Measurements from ENCODE around the gene TPSB2.
"Not testable (repeated sequence)": the region's sequence is repeated elsewhere in the genome, so short reads cannot be mapped to it uniquely, and the experiment has no call there.

Gene TPSB2

DNA sequence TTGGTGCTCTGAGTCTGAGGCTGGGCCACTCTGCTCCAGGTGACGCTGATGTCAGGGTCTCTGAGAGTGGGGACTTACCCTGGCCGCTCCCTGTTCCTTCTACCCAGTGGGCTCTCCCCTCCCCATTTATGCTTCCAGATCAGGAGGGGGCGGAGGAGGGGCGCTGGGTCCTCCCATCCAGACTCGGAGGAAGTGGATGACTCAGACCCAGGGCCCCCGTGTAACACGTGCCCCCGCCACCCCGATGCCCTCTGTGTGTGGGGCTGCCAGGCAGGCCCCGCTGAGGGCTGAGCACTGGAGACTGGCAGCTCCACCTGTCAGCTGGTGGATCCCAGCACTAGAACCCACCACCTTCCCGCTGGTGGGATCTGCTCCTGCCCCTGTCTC lies at the start of gene TPSB2:
TPSB2 (minus strand) TSS at position 101 of the 387 bp plus-strand sequence. CDS start 233 bp downstream, outside the sequence.
- DNase-seq: not testable (repeated sequence)

DNA sequence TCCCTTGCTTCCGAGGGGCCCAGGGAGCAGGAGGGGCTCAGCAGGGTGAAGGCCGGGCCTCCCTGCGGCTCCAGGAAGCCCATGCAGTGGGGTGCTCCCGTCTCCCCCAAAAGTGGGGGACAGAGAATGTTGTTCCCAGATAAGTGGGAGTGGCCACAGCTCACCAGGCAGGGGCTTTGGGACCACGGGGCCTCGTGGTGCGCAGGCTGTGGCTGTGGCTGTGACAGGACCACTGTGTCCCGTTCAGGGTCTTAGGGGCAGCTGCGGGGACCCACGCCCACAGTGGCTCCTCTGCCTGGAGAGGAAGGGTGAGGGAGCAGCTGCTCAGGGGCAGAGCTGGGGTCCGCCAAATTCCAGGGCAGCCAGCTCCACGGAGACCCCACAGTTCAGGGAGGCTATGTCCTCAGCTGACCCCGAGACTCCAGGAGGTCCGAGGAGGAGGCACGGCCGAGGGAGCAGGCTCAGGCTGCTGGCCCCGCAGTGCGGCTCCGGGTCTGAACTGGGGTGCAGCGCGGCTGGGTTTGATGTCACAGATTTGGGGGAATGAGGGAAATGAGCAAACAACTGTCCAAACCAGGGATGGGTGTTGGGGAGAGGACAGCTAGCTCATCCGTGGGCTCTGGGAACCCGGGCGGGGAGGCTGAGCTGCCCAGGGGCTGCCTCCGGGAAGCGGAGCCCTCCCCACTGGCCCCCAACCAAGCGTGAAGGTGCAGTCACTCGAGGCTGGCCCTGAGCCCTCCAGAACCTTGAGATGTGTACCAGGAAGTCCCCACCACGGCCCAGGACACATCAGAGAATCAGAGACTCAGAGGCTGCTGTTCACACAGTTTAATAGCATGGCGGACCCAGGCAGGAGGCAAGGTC lies 49.3 kb upstream of the TPSB2 start:
- DNase-seq: no peak

GRCh38 chr16:1278477-1278876 lies 48.5 kb upstream of the TPSB2 start:
- no peak for DNase-seq

DNA sequence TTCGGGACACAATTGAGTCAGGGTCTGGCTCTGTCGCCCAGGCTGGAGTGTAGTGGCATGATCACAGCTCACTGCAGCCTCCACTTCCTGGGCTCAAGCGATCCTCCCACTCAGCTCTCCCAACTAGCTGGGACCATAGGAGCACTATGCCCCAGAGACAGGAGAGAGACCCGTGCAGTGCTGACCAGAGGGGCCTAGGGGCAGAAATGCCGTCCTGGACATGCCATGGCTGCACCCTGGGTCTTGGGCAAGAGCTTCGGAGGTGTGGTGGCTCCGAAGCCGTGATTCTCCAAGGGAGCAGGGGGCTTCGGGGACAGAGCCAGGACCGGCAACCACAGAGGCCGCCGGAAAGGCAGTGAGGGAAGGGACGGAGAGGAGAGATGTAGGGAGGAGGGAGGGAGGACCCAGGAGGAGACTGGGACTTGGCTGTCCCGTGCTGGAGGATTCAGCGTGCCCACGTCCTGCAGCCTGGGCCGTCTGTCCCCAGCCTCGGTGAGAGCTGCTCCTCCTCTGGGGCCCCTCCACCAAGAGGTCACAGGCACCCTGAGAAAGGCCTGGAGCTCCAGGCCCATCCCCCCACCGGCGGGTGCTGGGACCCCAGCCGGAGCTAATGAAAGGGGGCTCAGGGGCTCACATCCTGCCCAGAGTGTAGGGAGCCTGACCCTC lies 47.8 kb upstream of the TPSB2 start:
- no peak for DNase-seq

GRCh38 chr16:1277151-1277598 lies 47.2 kb upstream of the TPSB2 start:
- DNase-seq: no peak

DNA sequence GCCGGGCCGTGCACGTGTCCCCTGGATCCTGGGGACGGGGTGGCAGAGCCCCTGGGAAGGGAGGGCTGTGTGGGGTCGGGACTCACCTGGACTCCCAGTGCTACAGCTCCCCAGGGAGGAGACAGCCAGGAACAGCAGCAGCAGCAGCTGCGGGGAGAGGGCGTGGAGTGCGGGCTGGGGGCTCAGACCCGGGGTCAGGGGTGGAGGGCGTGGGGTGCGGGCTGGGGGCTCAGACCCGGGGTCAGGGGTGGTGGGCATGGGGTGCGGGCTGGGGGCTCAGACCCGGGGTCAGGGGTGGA lies 46.5 kb upstream of the TPSB2 start:
- no peak for DNase-seq

GRCh38 chr16:1275791-1276579 lies 46.0 kb upstream of the TPSB2 start:
- no peak for DNase-seq

GRCh38 chr16:1274767-1275166 lies 44.8 kb upstream of the TPSB2 start:
- DNase-seq: no peak

- DNase-seq: no peak
These were observed 43.8 kb upstream of the TPSB2 start for GRCh38 chr16:1273816-1274215.

GRCh38 chr16:1272453-1273198 lies 42.6 kb upstream of the TPSB2 start:
- DNase-seq: peak; percentile 37

- DNase-seq: peak; percentile 94
These were observed 41.9 kb upstream of the TPSB2 start for GRCh38 chr16:1271724-1272413.

DNA sequence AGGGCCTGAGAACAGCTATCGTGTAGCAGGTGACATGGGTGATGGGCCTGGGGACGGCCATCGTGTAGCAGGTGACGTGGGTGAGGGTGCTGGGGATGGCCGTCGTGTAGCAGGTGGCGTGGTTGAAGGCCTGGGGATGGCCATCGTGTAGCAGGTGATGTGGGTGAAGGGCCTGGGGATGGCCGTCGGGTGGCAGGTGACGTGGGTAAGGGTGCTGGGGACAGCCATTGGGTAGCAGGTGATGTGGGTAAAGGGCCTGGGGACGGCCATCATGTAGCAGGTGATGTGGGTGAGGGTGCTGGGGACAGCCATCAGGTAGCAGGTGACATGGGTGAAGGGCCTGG lies 41.4 kb upstream of the TPSB2 start:
- DNase-seq: no peak

GRCh38 chr16:1269418-1269817 lies 39.4 kb upstream of the TPSB2 start:
- DNase-seq: not testable (repeated sequence)

GRCh38 chr16:1265826-1266225 lies 35.8 kb upstream of the TPSB2 start:
- DNase-seq: no peak

DNA sequence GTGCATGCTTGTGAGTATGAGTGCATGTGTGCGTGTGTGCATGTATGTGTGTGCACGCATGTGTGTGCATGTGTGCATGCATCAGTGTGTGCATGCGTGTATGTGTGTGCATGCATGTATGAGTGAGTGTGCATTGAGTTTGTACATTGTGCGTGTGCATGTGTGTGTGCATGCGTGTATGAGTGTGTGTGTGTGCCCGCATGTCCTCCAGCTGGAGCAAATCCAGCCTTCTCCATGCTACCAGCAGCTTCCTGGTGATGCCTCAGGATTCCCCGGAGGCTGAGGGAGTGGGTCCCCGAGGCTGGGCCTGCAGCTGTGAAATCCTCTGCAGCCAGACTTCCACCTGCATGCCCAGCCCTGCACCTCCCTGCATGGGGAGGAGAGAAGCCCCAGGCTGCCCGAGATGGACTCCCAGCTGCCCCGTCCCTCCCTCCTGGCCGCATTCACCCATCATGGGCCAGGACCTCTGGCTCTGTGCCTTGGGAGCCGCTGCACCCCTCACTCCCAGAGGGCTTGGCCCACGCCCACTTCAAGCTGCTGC lies 35.2 kb upstream of the TPSB2 start:
- DNase-seq: no peak

GRCh38 chr16:1264345-1265089 lies 34.5 kb upstream of the TPSB2 start:
- DNase-seq: no peak

DNA sequence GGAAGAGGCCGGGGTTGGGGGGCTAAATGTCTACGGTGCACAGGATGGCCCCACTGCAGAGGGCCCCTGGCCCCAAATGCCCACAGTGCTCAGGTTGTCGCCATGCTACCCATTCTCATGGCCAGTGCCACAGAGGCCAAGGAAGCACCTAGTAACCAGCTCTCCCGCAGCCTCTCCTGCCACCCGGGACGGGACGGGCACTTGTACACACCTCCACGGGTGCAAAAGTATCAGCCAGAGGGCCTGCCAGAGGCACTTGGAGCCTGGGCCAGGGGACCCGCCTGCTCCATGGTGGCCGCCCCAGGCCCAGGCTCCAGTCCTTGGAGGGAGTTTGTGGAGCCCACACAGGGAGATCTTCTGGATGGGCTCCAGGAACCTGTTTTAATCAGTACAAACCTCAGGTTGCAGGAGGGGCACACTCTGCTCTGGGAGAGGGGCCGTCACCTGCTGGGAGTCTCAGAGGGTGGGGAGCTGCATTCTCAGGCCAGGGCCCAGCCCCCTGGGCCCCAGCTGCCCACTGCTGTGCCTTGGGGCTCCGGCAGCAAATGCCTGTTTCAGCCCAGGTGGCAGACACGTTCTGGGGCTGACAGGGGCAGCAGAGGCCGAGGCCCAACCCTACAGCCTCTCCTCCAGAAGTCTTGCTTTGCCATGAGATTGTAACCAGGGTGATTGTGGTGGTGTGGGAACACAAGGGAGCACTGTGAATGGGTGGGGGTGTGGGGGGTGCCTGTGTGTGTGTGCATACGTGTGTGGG lies 33.8 kb upstream of the TPSB2 start:
- DNase-seq: no peak

- no peak for DNase-seq
These were observed 32.9 kb upstream of the TPSB2 start for GRCh38 chr16:1262846-1263221.

DNA sequence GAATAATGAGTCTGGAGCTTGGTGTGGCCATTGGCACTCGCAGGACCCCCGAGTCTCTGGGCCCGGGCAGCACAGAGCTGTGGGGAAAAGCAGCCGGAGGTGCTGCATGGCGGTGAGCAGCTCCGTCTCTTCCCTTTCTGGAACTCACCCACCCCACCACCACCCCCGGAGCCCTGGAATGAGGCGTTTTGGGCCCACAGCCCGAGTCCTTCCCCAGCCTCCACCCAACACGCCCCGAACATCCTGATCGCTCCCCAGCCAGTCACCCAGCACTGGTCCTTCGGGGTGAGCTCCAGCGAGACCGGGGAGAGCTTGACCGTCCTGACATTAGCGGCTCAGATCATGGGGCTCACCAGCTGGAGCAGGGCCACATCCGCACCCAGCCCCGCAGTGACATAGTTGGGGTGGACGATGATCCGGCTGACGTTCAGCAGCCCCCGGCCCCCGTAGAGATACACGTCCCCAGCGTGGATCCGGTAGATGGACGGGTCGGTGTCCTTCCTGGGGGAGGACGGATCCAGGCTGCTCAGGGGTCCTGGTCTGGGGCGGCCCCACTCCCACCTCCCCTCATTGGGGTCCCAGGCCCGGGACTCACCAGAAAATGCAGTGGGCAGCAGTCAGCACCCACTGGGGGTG lies 32.3 kb upstream of the TPSB2 start:
- no peak for DNase-seq

All from NCI-H345 (cell line).